CD4-positive, alpha-beta T cell treated with Interleukin-17A for 4 hours (primary cell): Measurements from ENCODE around the gene PDSS2.
"Not testable (repeated sequence)": the region's sequence is repeated elsewhere in the genome, so short reads cannot be mapped to it uniquely, and the experiment has no call there.

Experiments
- DNase-seq: peaks from one replicate; pipeline ENCODE4 v3.0.0-alpha.2; 2020; ENCODE audit warnings: mixed read lengths

Gene PDSS2

GRCh38 chr6:107140581-107140980, 318.8 kb downstream of the PDSS2 start:
- no peak for DNase-seq

GRCh38 chr6:107136324-107136723, 323.0 kb downstream of the PDSS2 start:
- not testable (repeated sequence) for DNase-seq

GRCh38 chr6:107135048-107135680, 324.2 kb downstream of the PDSS2 start:
- DNase-seq, result not testable (repeated sequence)

DNA sequence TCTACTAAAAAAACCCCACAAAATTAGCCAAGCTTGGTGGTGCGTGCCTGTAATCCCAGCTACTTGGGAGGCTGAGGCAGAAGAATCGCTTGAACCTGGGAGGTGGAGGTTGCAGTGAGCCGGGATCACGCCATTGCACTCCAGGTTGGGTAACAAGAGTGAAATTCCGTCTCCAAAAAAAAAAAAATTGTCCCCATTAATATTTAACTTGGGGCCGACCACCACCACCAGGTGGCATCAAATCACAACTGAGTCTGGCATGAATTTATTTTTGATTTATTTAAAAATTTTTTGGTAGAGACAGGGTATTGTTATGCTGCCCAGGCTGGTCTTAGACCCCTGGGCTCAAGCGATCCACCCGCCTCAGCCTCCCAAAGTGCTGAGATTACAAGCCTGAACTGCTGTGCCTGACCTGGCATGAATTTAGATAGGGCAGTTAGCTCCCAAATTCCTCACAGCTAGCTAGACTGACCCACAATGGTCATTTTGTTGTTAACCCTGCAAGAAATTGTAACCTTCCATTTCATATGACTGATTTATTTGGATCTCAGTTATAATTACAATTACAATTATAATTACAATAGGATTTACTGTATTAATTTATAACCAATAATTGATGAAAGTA, 326.9 kb downstream of the PDSS2 start:
- peak; percentile 32 for DNase-seq

DNA sequence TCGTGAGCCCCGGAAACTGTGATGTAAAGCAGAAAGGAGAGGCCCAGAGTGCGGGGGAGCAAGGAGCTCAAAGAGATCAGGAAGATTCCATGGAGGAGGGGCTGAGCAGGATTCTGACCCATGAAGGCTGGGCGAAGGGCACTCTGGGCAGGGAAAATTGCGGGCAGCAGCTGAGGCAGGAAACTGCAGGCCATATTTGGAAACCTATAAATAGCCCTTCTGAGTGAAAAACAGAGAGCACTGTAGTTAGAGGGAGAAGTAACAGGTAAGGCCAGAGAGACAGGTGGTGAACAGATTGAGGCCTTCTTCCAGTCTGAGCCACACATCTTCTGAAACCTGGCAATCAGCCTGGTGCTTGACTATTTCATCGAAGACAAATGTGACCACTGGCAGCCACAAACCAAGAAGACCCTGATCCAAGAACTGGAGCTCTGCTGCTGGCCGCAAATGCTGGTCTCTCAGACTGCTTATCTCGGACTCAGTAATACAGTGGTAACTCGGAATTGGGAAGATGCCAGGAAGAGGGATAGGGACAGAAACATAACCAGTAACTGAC, 329.9 kb downstream of the PDSS2 start:
- no peak for DNase-seq

DNA sequence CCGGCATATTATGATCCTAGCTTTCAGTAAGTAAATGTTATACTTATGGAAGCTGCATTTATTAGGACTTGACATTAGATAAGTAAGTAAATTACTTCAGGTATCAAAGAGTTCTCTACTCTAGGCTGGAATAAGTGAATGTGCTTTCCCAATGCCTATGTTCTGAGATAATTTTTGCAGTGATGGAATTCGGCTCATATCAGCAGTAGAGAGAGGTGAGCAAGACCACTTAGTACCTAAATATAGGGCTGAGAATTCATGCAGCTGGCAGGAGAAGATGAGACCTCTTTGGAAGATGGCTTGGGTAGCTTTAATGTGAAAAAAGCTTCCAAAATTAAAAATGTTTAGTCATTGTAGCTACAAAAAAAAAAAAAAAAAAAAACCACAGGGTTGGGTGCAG, 330.8 kb downstream of the PDSS2 start:
- DNase-seq, result no peak

DNA sequence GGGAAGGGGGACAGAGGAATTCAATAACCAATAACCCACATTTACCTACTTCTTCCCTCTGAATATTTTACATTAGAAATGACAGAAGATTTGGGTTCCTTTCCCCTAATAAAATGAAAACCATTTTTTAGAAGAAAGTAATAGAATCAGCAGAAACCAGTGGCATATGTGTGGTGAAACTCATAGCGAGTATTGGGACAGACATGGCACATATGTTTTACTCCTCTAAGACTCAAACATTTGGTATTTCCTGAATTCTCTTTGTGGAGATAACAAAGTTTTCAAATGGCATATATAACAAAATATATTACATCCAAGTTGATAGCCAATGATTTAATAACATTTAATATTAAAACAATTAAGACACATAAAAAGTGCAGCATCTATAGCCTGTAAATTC, 331.2 kb downstream of the PDSS2 start:
- no peak for DNase-seq

DNA sequence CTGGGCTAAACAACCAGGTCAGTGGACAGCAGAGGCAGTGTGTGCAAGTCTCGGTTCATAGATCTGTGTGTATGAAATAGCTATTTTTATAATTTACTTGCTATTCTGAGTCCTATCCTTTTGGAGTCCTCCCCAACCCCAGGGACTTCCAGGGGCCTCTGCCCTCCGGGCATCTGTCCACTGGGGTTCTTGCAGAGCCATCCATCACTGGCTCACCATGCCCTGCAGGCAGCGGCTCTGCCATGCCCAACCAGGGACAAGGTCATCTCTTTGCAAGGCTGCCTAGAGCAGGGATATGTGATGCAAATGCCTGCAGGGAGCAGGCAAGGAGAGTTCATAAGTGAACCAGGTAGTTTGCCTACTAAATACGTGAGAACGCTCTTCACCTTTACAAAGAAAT, 333.6 kb downstream of the PDSS2 start:
- DNase-seq, result no peak

DNA sequence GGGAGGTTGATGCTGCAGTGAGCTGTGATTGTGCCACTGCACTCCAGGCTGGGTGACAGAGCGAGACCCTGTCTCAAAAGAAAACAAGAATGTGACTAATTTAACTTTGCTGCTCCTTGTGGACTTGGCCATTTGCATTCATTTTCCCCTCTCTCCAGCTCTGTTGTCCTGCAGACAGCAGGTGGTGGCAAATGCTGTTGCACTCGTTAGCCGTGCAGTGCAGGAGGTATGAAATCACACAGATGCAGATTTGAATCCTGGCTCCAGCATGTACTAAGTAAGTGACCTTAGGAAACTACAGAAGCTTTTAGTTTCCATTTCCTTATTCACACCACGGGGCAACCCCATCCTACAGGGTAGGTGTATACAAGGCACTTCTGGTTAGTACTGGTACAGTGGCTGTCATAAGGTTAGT, 334.4 kb downstream of the PDSS2 start:
- no peak for DNase-seq

DNA sequence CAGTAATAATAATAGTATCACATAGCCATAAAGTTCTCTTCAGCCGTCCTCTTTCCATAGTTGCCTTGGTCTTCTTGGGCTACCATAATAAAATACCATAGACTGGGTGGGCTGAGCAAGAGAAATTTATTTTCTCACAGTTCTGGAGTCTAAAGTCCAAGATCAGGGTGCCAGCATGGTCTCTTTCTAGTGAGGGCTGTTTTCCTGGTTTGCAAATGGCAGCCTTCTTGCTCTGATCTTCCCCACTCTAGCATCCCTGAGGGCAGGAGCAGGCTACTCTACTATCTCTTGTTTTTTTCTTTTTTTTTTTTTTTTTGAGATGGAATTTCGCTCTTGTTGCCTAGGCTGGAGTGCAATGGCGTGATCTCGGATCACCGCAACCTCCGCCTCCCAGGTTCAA, 335.9 kb downstream of the PDSS2 start:
- DNase-seq, result no peak

DNA sequence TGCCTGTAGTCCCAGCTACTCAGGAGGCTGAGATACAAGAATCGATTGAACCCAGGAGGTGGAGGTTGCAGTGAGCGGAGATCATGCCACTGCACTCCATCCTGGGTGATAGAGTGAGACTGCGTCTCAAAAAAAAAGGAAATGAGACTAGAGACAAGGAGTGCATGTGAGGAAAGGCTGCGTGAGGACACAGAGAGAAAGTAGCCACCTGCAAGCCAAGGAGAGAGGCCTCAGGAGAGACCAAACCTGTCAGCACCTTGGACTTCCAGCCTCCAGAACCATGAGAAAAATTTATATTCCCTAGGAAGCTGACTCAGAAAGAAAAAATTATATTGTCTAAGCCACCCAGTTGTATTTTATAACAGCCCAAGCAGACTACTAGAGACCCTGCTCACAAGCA, 336.6 kb downstream of the PDSS2 start:
- no peak for DNase-seq

DNA sequence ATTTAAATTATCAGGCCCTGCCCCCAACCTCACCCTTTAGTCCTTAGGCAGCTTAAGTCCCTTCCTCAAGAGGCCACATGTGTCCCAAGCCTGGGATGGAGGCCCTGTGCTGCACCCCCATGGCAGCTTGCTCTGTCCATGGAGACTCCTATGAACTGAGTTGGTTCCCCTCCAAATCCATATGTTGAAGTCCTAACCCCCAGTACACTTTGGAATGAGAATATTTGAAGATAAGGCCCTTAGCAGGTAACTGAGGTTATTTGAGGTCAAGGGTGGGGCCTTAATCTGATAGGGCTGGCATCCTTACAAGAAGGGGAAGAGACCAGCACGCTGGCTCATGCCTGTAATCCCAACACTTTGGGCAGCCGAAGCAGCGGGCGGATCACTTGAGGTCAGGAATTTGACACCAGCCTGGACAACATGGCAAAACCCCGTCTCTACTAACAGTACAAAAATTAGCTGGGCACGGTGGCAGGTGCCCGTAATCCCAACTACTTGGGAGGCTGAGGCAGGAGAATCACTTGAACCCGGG, 337.3 kb downstream of the PDSS2 start:
- DNase-seq, result no peak

DNA sequence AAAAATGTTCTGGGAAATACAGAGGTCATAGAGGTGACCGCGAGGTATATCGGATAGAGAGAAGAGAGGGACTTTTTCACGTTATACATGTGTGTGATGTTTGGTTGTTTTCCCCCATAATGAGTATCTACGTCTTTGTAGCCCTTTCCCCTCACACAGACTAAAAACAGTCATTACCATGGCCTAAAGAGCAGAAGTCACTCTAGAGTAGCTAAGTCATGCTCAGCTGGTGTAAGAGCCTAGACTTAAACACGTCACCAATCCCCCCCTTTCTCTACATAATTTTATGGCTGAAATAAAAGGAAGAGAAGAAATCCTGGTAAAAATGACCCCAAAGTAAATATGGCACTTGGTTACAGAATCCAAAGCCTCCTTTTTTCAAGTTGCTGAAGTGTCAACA, 338.1 kb downstream of the PDSS2 start:
- no peak for DNase-seq

DNA sequence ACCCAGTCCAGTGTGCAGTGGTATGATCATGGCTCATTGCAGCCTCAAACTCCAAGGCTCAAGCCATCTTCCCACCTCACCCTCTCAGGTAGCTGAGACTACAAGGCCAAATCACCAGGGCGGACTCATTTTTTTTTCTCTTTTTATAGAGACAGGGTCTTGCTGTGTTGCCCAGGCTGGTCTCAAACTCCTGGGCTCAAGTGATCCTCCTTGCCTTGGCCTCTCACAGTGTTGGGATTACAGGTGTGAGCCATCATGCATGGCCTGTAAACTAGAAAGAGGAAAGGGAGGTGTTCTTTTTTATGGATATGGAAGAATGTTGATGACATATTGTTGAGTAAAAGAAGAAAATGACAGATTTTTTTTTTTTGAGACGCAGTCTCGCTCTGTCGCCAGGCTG, 339.0 kb downstream of the PDSS2 start:
- DNase-seq, result no peak

- no peak for DNase-seq
These were observed 340.4 kb downstream of the PDSS2 start for GRCh38 chr6:107118976-107119375.

DNA sequence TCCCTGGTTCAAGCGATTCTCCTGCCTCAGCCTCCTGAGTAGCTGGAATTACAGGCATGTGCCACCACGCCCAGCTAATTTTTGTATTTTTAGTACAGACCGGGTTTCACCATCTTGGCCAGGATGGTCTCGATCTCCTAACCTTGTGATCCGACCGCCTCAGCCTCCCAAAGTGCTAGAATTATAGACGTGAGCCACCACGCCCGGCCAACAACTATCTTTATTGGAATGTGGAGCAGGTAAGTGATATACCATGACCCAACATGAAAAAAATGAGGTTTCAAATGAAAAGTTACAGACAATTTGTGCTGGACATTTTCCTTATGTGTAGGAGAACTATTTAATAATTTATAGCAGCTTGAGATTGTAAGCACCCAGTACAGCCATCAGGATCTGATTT, 340.8 kb downstream of the PDSS2 start:
- not testable (repeated sequence) for DNase-seq

DNA sequence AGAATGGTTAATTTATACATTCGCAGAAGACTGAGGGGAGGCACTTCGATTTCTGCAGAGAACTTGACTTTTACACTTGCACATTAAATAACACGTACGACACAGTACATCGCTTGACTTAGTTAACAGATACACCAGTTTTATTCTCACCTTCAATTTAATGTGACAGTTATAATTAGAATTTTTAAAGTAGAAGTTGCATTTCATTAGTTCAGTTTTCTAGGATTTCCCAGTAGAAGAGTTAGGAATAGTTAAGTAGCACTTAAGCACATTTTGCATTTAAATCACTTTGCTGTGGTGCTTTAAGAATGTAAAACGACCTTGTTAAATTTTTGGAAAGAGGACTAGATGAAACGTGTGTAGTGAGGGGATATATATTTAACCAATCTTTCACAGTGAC, 342.4 kb downstream of the PDSS2 start:
- no peak for DNase-seq

DNA sequence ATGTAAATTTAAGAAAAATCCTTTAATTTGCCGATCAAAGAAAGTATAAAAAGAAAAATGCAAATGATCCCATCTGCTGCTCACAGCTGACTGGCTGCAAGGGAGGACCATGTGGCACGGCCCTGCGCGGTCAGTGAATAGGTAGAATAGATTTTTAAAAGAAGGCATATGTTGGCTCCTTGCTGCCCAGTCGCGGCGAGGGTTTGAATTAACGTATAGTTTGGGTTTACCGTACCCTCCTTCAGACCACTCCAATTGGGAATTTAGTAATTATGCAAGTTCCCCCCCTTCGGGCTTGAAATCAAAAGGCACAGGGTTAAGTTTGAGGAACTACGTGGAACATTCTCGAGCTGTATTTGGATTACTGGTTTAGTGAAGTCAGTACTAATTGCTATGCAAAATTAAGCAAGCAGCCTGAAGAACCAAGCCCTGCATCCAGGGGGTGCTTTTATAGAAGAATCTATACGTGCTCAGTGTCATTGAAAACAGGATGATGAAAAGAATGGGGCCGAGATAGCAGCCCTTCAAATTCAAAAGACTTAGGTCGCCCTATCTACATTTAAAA, 343.0 kb downstream of the PDSS2 start:
- DNase-seq, result peak; percentile 16

GRCh38 chr6:107115695-107116327, 343.6 kb downstream of the PDSS2 start:
- DNase-seq, result peak; percentile 36

- peak; percentile 67 for DNase-seq
These were observed 344.3 kb downstream of the PDSS2 start, which contains the start of gene BEND3 for GRCh38 chr6:107114926-107115694. Gene BEND3, minus strand, starts transcription at chr6:107115515. Its CDS starts 16,230 bp downstream, at chr6:107099285.

DNA sequence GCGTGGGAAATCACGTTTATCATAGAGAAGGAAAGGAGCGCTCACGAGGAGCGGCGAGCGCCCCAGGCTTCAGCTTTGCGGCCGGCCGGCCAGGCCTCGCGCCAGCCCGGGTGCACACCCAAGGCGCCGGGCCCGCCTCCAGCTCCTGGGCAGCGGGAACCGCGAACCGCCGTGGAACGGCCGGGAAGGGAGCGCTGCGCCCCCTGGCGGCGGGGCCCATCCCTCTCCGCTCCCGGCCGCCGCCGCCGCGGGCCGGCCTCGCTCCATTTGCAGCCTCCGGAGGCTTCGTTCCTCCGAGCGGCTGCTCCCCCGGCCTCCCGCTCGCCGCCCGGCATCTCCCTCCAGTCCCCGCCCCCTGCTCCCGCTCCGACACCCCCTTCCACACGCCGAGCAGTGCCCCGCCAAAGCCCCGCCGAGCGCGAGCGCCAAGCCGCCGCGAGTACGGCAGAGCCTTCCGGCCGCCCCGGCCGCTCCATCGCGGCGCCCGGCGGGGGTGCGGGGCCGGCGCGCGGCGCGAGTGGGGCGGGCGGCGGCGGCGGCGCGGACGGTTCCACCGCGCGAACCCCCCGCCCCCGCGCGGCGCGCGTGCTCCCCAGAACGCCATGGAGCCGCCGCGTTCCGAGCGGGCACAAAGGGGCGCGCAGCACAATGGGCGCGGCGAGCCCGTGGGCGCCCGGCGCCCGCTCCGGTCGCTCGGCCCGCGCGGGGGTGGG, 345.0 kb downstream of the PDSS2 start:
- DNase-seq, result peak; percentile 82

DNA sequence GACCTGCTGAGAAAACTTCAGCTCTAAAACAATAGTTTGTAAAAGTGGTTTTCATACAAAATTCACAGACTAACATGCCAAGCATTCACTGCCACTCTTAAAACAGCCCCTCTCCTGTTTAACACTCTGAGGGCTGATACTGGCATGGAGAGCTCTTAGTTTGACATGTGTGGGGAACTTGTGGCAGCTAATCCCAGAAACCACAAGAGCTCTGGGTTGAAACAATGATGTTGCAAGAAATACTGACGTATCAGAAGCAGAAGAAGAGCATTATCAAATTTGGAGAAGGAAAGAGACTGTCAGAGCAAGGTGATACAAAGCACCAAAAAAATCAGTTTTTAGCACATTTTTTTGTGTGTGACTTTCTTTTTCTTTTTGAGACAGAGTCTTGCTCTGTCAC, 349.2 kb downstream of the PDSS2 start:
- no peak for DNase-seq
